Testis (tissue), 2 donors: Measurements from ENCODE around the gene STAT6.

ENCODE experiments used
- POLR2A ChIP-seq: fragments of 450-650 bp; IDR thresholded peaks from one replicate; pipeline ENCODE4 v1.6.1; 2017; ENCODE audit warnings: antibody characterized with exemption, mild to moderate bottlenecking, moderate library complexity
- TF ChIP-seq, protein P1 (sequence below), 3 experiments: fragments of 450-650 bp in 2 of 3; fragments of 200-600 bp in 1 of 3; sonication (generic) in 1 of 3; IDR thresholded peaks; one replicate each; pipeline ENCODE4 v1.5.1; 2016 to 2019; ENCODE audit warnings: antibody characterized with exemption in 3 of 3, mild to moderate bottlenecking in 2 of 3, moderate library complexity in 1 of 3

DNA sequence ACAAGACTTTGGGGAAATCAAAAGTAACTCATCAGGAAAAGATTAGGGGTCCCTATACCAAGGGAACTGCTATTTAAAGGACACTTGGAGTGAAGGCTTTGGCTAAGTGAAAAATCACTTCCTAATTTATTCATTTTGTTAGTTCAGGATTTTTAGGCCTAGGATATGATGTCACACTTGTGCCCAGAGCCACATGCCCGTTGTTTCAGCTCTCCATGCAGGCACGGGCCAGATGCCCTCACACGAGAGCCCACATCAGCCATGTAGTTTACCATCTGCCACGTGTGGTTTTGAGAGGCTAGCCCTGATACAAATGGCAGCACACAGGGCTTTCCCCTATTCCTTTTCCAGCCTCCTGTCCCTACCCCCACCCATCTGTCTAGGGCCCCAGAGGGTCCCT, 48.1 kb upstream of the STAT6 start:
- TF ChIP-seq, protein P1, sequence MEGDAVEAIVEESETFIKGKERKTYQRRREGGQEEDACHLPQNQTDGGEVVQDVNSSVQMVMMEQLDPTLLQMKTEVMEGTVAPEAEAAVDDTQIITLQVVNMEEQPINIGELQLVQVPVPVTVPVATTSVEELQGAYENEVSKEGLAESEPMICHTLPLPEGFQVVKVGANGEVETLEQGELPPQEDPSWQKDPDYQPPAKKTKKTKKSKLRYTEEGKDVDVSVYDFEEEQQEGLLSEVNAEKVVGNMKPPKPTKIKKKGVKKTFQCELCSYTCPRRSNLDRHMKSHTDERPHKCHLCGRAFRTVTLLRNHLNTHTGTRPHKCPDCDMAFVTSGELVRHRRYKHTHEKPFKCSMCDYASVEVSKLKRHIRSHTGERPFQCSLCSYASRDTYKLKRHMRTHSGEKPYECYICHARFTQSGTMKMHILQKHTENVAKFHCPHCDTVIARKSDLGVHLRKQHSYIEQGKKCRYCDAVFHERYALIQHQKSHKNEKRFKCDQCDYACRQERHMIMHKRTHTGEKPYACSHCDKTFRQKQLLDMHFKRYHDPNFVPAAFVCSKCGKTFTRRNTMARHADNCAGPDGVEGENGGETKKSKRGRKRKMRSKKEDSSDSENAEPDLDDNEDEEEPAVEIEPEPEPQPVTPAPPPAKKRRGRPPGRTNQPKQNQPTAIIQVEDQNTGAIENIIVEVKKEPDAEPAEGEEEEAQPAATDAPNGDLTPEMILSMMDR (IDR thresholded peaks at IDR 0.05), result no peak
- TF ChIP-seq POLR2A, result no peak
